ENCODE data around the gene TCF23. TPM values are rescaled to one million over a fixed set of nuclear protein-coding genes. Genes with fewer than 3 reads are reported as not detected.
"Not testable (repeated sequence)": the region's sequence is repeated elsewhere in the genome, so short reads cannot be mapped to it uniquely, and the experiment has no call there.

The TCF23 gene
- total RNA-seq, 1 experiment from 2014 or later = not detected

DNA sequence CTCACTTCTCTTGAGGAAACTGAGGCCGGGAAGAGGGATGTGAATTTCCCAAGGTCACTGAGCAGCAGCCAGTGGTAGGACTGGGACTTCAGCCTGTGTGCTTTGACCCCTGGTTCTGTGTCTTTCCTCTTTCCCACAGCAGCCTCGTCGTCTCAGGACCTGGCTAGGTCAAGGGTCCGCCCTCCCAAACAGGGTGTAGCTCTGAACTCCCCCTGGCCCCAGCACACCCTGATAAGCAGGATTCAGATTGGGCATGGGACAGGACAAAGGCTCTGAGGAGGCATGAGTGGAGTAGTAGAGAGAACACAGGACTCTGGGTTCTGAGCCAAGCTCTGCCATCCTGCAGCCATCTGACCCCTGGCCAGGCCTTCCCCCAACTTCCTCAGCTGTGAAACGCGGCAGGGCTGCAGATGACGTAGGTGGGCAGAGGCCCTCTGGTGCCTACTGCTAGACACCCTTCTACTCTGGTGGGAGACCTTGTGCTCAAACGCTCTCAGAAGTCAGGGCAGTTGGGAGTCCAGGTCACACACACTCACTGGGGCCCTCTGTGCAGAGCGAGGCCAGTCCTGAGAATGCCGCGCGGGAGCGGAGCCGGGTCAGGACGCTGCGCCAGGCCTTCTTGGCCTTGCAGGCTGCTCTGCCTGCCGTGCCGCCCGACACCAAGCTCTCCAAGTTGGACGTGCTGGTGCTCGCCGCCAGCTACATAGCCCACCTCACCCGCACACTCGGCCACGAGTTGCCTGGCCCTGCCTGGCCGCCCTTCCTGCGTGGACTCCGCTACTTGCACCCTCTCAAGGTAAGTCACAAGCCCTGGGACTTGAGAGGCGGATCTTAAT lies 984 bp downstream of the TCF23 start:
- in situ Hi-C loops (cut with HindIII; ENCODE audit: low pct_unique_long_range_greater_than_20kb, low sequenced_read_pairs) = no loop called here
- DNase-seq (ENCODE audit: low read depth) = no peak

GRCh38 chr2:27150639-27151230 lies 1.9 kb downstream of the TCF23 start:
- no peak for DNase-seq (ENCODE audit: low read depth)
- in situ Hi-C loops (cut with HindIII; ENCODE audit: low pct_unique_long_range_greater_than_20kb, low sequenced_read_pairs) = no loop called here

DNA sequence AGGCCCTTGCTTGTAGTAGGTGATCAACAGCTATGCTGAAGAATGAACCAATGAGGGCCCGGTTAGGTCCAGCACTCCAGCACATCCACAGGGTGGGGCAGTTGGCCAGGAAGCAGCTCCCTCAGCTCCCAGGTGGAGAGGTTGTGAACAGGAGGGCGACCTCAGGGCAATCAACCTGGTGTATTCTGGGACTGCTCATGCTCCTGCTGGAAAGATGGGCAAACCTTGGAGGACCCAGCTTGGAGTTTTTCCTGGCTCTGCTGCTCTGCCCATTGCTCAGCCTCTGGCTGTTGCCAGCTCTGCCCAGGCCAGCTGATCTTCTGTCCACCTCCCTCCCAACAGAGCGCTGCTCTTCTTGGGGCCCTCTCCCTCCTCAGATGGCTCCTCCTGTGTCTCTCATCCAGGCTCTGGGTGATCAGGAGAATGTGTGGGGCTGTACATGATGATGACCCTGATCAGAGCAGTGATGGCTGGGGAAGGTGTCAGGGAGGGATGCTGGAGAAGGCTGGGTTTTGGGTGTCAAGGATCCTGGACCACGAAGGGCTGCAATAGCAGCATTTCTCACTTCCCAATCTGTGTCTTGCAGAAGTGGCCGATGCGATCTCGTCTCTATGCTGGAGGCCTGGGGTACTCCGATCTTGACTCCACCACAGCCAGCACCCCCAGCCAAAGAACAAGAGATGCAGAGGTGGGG lies 3.4 kb downstream of the TCF23 start:
- DNase-seq (ENCODE audit: low read depth) = no peak
- in situ Hi-C loops (cut with HindIII; ENCODE audit: low pct_unique_long_range_greater_than_20kb, low sequenced_read_pairs) = no loop called here

GRCh38 chr2:27152796-27153464 lies 4.1 kb downstream of the TCF23 start:
- in situ Hi-C loops (cut with HindIII; ENCODE audit: low pct_unique_long_range_greater_than_20kb, low sequenced_read_pairs) = no loop called here
- peak; percentile 19 for DNase-seq (ENCODE audit: low read depth)

GRCh38 chr2:27154488-27154887 lies 5.7 kb downstream of the TCF23 start:
- DNase-seq (ENCODE audit: low read depth) = no peak
- in situ Hi-C loops (cut with HindIII; ENCODE audit: low pct_unique_long_range_greater_than_20kb, low sequenced_read_pairs) = no loop called here

- DNase-seq (ENCODE audit: low read depth) = no peak
- in situ Hi-C loops (cut with HindIII; ENCODE audit: low pct_unique_long_range_greater_than_20kb, low sequenced_read_pairs) = no loop called here
These were observed 6.3 kb downstream of the TCF23 start for GRCh38 chr2:27155069-27155520.

DNA sequence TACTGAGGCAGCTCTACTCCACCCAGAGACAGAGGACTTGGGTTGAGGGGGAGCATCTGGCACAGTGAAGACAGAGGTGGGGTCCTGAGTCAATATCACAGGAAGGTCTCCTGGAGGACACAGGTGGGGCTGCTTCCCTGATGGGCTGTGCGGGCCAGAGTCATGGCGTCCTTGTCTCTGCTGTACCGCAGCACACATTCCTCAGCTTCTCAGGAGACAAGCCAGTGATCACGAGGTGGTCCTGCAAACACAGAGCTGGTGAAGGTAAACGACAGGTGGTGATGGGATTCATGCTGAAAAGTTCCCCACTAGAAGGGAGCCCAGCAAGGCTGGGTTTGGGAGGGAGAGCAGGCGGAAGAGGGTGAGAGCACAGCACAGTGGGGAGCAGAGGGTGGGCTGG lies 9.7 kb downstream of the TCF23 start:
- DNase-seq (ENCODE audit: low read depth) = no peak
- in situ Hi-C loops (cut with HindIII; ENCODE audit: low pct_unique_long_range_greater_than_20kb, low sequenced_read_pairs) = no loop called here

DNA sequence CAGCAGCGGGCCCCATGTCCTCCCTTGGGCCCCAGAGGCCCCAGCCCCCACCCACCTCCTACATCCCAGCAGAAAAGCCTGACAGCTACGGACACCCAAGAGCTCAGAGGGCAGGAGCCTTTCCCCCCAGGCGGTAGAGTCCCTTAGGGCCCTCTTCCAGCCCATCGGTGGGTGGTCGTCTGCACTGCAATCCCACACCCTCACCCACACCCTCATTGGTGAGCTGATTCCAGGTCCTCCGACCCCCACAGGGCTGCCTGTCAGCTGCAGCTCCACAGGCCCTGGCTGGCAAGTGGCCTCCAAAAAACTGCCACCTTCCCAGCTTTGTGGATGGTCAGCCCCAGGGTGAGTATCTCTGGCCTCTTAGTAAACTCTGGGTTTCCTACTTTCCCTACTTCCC lies 10.5 kb downstream of the TCF23 start:
- DNase-seq (ENCODE audit: low read depth) = no peak
- in situ Hi-C loops (cut with HindIII; ENCODE audit: low pct_unique_long_range_greater_than_20kb, low sequenced_read_pairs) = no loop called here

DNA sequence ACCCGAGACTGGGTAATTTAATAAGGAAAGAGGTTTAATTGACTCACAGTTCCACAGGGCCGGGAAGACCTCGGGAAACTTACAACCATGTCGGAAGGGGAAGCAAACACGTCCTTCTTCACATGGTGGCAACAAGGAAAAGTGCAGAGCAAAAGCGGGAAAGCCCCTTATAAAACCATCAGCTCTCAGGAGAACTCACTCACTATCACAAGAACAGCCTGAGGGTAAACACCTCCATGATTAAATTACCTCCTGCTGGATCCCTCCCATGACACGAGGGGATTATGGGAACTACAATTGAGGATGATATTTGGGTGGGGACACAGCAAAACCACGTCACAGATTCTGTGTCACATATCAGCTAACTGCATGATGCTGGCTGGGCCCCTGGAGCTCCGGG lies 11.4 kb downstream of the TCF23 start:
- in situ Hi-C loops (cut with HindIII; ENCODE audit: low pct_unique_long_range_greater_than_20kb, low sequenced_read_pairs) = no loop called here
- DNase-seq (ENCODE audit: low read depth) = no peak

DNA sequence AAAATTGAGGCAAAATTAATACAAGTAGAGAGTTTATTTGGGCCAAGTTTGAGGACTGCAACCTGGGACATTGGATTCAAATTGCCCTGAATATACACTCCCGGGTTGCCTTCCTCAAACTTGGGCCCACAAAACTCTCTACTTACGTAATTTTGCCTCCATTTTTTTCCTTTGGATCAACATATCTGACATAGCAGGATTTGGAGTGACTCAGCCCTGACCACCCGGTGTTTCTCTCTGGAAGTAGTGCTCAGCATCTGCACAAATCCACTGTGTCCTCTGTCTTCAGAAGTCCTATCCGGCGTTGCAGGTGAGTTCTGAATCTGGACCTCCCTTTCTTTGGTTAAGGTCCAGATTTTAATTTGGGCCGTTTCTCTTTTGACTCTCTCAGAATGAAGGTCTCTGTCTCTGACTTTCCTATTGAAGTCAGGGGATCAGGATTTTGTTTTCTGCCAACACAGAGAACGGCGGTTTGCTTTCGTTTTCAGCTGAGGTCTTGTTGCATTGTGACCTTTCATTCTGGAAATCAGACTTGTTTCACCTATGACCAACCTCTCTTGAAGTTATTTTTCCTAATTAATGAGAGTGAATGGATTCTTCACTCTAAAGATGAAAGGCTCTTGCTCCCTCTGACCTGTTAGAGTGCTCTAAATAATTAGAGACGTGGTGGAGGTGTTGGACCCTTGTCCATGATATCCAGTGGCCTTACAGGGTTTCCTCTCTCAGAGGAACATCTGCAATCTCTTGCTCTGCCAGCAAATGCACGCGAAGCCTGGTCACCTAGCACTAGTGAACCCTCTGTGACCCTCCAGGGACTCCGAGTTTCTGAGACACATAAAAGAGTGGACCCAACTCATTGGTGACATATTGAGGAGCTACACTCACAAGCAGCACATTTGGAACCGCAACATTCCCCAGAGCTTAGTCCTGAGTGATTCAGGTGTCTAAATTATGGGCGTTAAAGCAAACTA lies 13.6 kb downstream of the TCF23 start:
- in situ Hi-C loops (cut with HindIII; ENCODE audit: low pct_unique_long_range_greater_than_20kb, low sequenced_read_pairs) = no loop called here
- DNase-seq (ENCODE audit: low read depth) = no peak

- in situ Hi-C loops (cut with HindIII; ENCODE audit: low pct_unique_long_range_greater_than_20kb, low sequenced_read_pairs) = no loop called here
- DNase-seq (ENCODE audit: low read depth) = no peak
These were observed 16.4 kb downstream of the TCF23 start for GRCh38 chr2:27164960-27165763.

DNA sequence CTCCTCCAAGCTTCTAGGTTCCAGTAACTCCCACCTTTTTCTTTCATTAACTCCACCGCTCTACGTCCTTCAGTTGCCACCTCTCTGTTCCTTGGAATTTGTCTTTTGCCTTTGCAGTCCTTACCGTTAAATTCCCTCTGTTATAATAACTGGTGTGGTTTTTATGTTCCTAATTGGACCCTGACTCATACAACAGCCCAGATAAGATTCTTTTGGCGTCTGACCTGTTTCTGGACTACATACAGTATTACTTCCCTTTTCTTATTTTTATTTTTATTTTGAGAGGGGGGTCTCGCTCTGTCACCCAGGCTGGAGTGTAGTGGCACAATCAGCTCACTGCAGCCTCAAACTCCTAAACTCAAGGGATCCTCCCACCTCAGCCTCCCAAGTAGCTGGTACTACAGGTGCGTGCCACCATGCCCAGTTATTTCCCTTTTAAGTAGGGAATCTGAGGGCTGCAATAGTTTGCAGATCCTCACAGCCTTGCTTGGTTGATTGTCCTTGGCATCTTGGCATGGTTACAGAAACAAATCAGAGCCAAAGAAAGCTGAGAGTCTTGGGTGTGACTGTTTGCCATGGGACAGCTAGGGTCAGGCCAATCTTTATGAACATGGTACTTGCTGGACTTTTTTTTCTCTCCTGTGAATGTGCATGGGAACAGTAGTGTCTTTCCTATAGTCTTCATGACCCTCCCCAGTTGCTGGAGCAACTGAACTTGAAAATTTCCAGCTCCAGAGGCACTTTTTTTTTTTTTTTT lies 22.0 kb downstream of the TCF23 start:
- in situ Hi-C loops (cut with HindIII; ENCODE audit: low pct_unique_long_range_greater_than_20kb, low sequenced_read_pairs) = no loop called here
- DNase-seq (ENCODE audit: low read depth) = peak; percentile 21

- DNase-seq (ENCODE audit: low read depth) = no peak
- in situ Hi-C loops (cut with HindIII; ENCODE audit: low pct_unique_long_range_greater_than_20kb, low sequenced_read_pairs) = no loop called here
These were observed 22.6 kb downstream of the TCF23 start for GRCh38 chr2:27171351-27171848.

GRCh38 chr2:27174638-27175037 lies 25.8 kb downstream of the TCF23 start:
- in situ Hi-C loops (cut with HindIII; ENCODE audit: low pct_unique_long_range_greater_than_20kb, low sequenced_read_pairs) = no loop called here
- no peak for DNase-seq (ENCODE audit: low read depth)

DNA sequence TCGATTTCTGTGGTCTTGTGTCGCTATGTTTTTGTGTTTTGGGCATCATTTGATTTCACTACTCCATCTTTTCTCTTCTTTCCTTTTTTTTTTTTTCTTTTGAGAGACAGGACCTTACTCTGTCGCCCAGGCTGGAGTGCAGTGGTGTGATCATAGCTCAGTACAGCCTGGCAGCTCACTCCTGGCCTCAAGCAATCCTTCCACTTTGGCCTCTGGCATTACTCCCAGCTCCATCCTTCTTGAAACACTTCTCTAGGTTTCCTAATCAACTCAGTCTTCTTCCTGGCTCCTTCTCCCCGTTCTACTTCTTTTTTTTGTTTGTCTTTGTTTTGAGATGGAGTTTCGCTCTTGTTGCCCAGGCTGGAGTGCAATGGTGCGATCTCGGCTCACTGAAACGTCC lies 26.5 kb downstream of the TCF23 start:
- no peak for DNase-seq (ENCODE audit: low read depth)
- in situ Hi-C loops (cut with HindIII; ENCODE audit: low pct_unique_long_range_greater_than_20kb, low sequenced_read_pairs) = no loop called here

- DNase-seq (ENCODE audit: low read depth); in situ Hi-C loops (cut with HindIII; ENCODE audit: low pct_unique_long_range_greater_than_20kb, low sequenced_read_pairs): not testable (repeated sequence)
These were observed 27.0 kb downstream of the TCF23 start for GRCh38 chr2:27175781-27176180.

Measured in Caki2 (cell line).